NCI-H748 (cell line): ENCODE data around the gene CD53.
"Not testable (repeated sequence)": the region's sequence is repeated elsewhere in the genome, so short reads cannot be mapped to it uniquely, and the experiment has no call there.

Source experiments
- DNase-seq: peaks from one replicate; lab custom pipeline; 2025; ENCODE audit not compliant: unreplicated experiment; lab: John Stamatoyannopoulos, UW

CD53 gene

GRCh38 chr1:110872745-110873720 lies at the start of gene CD53:
CD53 (plus strand) TSS chr1:110873148; CDS start chr1:110891409, 18,261 bp downstream.
- DNase-seq, result no peak

- DNase-seq, result no peak
Measured at GRCh38 chr1:110824192-110824591, 48.8 kb upstream of the CD53 start.

GRCh38 chr1:110829955-110830553 lies 42.9 kb upstream of the CD53 start:
- peak; percentile 41 for DNase-seq

- not testable (repeated sequence) for DNase-seq
Measured at GRCh38 chr1:110833779-110834178, 39.2 kb upstream of the CD53 start.

GRCh38 chr1:110846861-110847260 lies 26.1 kb upstream of the CD53 start:
- no peak for DNase-seq

- DNase-seq, result no peak
Measured at GRCh38 chr1:110850145-110850544, 22.8 kb upstream of the CD53 start.

- DNase-seq, result no peak
Measured at GRCh38 chr1:110850627-110851026, 22.3 kb upstream of the CD53 start.

GRCh38 chr1:110853135-110853534 lies 19.8 kb upstream of the CD53 start:
- no peak for DNase-seq

- DNase-seq, result no peak
Measured at GRCh38 chr1:110856410-110856809, 16.5 kb upstream of the CD53 start.

GRCh38 chr1:110857964-110858948 lies 14.7 kb upstream of the CD53 start:
- DNase-seq, result no peak

GRCh38 chr1:110859062-110859461 lies 13.9 kb upstream of the CD53 start:
- no peak for DNase-seq

- no peak for DNase-seq
Measured at GRCh38 chr1:110860174-110860573, 12.8 kb upstream of the CD53 start.

GRCh38 chr1:110860620-110861019 lies 12.3 kb upstream of the CD53 start:
- not testable (repeated sequence) for DNase-seq

GRCh38 chr1:110861942-110862341 lies 11.0 kb upstream of the CD53 start:
- DNase-seq, result not testable (repeated sequence)

- no peak for DNase-seq
Measured at GRCh38 chr1:110864287-110864686, 8.7 kb upstream of the CD53 start.

- no peak for DNase-seq
Measured at GRCh38 chr1:110870721-110871388, 2.1 kb upstream of the CD53 start.

- DNase-seq, result no peak
Measured at GRCh38 chr1:110872366-110872744, 593 bp upstream of the CD53 start.

GRCh38 chr1:110873856-110874255 lies 908 bp downstream of the CD53 start:
- no peak for DNase-seq

GRCh38 chr1:110874324-110875215 lies 1.6 kb downstream of the CD53 start:
- no peak for DNase-seq
